ENCODE data around the gene DMKN.

Gene DMKN

DNA sequence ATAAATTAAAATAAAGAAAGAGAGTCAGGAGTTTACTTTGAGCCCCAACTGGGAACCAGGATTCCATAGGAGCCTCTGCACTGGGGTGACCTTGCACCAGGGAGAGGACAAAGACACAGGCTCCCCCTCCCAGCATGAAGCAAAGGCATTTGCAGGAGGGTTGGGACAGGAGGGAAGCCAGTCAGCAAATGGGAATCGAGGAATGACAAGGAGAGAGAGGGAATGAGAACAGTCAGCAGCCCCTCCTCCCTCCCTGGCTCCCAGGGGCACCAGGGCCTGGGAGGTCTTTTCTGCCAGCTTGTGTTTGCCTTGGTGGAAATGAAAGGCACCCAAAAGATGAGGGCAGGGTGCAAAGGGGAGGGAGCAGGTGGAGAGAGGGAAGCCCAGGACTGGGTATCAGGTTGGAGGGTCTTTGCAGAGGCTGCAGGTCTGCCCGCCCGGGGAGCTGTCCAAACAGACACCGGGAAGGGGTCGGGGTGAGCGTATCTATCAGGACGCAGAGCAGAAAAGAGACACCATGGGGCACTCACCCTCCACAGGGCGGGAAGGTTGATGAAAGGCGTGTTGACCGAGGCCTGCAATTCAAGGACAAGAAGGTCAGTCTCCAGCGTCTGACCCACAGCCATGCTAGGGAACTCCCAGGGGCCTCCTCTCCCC is 10.9 kb upstream of the DMKN start:
- no peak for TF ChIP-seq POLR2A (IDR thresholded peaks at IDR 0.05; ENCODE audit: low read depth, low read length)
- FAIRE-seq (no peak), DNase-seq (ENCODE audit: insufficient read length, low spot score) (no peak)

- TF ChIP-seq POLR2A (IDR thresholded peaks at IDR 0.05; ENCODE audit: low read depth, low read length), result no peak
- DNase-seq (ENCODE audit: insufficient read length, low spot score) (no peak), FAIRE-seq (no peak)
These were observed 9.4 kb upstream of the DMKN start for GRCh38 chr19:35522745-35523327.

DNA sequence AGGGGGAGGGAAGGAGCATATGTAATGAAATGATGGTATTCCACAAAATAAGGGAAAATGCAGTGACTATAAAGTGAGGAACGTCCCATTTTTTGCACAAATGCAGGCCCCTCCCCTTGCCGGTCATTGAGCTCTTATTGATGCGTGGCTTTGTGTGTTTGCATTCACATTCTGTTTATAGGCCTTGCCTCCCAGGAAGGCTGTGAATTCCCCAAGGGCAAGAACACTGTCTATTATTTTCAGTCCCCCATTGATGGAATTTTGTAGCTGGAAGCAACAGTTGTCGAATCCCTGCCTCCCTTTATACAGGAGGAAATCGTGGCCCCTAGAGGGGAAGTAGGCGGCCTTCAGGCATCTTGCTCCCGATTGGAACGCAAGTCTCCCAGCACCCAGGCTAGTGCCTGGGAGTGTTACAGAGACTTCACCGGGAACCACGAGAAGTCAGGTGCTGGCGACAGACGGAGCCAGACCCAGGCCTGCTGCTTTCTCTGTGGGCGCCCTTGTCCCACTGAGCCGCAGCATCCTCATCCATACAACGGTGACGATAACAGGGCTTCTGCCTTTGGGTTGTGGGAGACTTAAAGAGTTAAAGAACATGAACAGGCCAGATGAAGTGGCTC is 7.8 kb upstream of the DMKN start:
- FAIRE-seq (no peak), DNase-seq (ENCODE audit: insufficient read length, low spot score) (no peak)
- no peak for TF ChIP-seq POLR2A (IDR thresholded peaks at IDR 0.05; ENCODE audit: low read depth, low read length)

DNA sequence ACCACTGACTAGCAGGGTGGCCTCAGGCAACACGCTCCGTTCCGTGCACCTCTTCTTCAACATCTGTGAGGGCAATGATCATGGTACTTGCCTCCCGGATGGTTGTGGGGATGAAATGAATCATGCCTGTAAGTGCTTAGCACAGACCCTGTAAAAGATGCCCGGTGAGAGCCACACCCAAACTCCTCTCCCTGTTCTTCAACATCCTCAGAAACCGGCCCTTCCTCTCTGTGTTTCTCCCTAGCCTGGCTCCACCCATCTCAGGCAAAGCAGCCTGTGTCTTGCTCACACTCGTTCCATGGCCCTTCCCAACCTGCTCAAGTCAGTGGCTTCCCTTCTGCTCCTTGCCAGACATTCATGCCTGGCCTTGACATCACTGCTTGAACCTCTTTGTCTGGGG is 5.8 kb upstream of the DMKN start:
- peak; percentile 80 for FAIRE-seq
- DNase-seq (ENCODE audit: insufficient read length, low spot score), result peak; percentile 79
- TF ChIP-seq POLR2A (IDR thresholded peaks at IDR 0.05; ENCODE audit: low read depth, low read length), result no peak

DNA sequence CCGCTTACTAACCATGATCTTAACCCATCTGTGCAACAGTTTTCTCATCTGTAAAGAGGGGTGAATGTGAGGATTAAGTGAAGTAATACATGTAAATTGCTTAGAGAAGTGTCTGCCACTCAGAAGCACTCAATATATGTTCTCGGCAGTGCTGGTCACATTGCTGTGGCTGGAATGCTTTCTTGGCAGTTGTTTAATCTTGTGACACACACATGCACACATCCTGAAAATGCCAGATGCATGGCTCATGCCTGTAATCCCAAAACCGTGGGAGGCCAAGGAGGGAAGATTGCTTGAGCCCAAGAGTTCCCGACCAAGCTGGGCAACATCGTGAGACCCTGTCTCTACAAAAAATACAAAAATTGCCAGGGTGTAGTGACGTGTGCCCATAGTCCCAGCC is 4.9 kb upstream of the DMKN start:
- DNase-seq (ENCODE audit: insufficient read length, low spot score) (peak; percentile 83), FAIRE-seq (peak; percentile 94)
- TF ChIP-seq POLR2A (IDR thresholded peaks at IDR 0.05; ENCODE audit: low read depth, low read length), result no peak

GRCh38 chr19:35517342-35517741 is 3.9 kb upstream of the DMKN start:
- TF ChIP-seq POLR2A (IDR thresholded peaks at IDR 0.05; ENCODE audit: low read depth, low read length), result no peak
- FAIRE-seq (no peak), DNase-seq (ENCODE audit: insufficient read length, low spot score) (no peak)

- TF ChIP-seq POLR2A (IDR thresholded peaks at IDR 0.05; ENCODE audit: low read depth, low read length), result no peak
- DNase-seq (ENCODE audit: insufficient read length, low spot score) (no peak), FAIRE-seq (no peak)
These were observed 2.9 kb upstream of the DMKN start for GRCh38 chr19:35516310-35516709.

DNA sequence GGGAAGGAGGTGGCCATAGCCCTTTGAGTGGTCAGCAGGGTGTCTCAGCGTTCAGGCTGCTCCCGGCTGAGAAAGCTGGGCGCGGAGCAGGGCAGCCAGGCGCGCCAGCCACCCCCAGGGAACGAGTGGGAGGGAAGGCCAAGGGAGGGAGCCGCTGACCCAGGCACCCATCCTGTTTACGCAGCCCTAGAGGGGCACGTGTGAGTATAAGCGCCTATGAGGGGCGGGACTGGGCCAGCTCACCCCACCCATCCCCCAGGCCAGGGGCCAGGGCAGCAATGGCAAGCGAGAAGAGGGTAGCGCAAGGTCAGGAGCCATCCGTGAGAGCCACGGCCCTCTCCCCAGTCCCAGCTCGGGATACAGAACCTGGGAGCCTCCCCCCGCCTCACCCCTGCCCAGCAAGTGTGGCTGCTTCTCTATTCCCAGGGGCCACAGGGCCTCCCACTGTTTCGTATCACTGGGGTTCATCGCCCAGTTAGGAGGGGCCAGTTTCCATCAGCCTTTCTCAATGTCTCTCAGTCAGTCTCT is 897 bp upstream of the DMKN start:
- TF ChIP-seq POLR2A (IDR thresholded peaks at IDR 0.05; ENCODE audit: low read depth, low read length), result no peak
- FAIRE-seq (no peak), DNase-seq (ENCODE audit: insufficient read length, low spot score) (no peak)

DNA sequence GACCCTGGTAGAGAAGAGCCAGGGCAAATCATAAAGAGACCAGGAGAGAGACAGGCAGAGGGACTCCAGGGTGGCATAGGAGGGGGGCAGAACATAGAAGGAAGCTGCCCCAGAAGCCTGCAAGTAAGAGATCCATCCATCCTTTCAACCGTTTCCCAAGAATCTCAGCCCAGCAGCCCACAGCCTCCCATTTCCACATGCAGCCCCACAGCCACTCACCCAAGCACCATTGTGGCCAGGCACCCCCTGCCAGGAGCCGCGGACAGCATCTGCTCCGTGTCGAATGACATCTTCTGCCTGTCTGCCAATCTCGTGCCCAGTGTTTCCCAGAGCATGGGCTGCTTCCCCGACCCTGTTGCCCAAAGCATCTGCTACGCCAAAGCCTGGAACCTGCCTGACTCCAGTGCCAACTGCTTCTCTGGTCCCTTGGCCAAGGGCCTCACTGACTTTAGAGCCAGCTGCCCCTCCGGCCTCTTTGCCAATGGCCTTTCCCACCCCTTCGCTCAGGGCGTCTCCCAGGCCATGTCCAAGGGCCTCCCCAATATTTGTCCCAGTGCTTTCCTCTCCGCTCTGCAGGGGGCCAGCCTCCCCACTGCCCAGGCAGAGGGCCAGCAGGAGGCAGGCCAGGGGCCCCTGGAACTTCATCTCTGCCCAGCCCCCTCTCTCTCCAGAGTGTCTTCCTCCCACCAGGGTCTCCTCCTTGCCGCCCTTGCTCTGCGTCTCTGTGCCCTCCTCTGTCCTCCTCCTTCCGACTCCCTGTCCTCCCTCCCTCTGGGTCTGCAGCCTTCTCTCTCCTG is 420 bp downstream of the DMKN start:
- TF ChIP-seq POLR2A (IDR thresholded peaks at IDR 0.05; ENCODE audit: low read depth, low read length), result no peak
- DNase-seq (ENCODE audit: insufficient read length, low spot score) (no peak), FAIRE-seq (no peak)

DNA sequence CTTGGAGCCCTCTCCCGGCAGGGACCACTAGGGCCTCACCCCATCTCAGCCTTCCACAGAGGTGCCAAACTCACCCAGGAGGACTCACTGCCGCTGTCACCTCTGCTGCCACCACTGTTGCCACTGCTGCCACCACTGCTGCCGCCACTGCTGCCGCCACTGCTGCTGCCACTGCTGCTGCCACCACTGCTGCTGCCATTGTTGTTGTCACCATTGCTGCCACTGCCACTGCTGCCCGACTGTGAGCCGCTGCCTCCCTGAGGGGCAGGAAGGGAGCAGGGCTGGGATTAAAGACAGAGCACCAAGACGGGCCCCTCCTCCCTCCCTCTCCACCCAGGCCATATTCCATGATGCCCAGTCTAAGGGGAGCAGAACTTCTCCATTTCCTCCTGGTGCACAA is 2.1 kb downstream of the DMKN start:
- FAIRE-seq (no peak), DNase-seq (ENCODE audit: insufficient read length, low spot score) (no peak)
- no peak for TF ChIP-seq POLR2A (IDR thresholded peaks at IDR 0.05; ENCODE audit: low read depth, low read length)

DNA sequence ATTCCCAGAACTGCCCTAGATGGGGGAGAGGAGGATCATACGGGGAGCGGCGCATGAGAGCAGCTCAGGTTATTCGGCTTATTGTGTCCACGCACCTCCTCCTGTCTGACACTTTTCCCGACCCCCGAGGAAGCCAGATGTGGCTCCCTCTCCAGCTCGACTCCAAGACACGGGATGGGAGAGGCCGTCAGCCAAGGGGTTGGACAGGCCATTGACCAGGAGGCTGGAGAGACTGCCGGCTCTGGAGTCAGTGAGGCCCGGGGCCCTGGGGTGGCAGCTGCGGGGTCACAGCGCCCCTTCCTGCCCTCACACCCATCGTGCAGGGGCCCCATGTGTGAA is 2.9 kb downstream of the DMKN start:
- DNase-seq (ENCODE audit: insufficient read length, low spot score), result no peak
- no peak for TF ChIP-seq POLR2A (IDR thresholded peaks at IDR 0.05; ENCODE audit: low read depth, low read length)
- FAIRE-seq, result no peak

- FAIRE-seq (no peak), DNase-seq (ENCODE audit: insufficient read length, low spot score) (peak; percentile 95)
- no peak for TF ChIP-seq POLR2A (IDR thresholded peaks at IDR 0.05; ENCODE audit: low read depth, low read length)
These were observed 3.4 kb downstream of the DMKN start for GRCh38 chr19:35509861-35510625.

DNA sequence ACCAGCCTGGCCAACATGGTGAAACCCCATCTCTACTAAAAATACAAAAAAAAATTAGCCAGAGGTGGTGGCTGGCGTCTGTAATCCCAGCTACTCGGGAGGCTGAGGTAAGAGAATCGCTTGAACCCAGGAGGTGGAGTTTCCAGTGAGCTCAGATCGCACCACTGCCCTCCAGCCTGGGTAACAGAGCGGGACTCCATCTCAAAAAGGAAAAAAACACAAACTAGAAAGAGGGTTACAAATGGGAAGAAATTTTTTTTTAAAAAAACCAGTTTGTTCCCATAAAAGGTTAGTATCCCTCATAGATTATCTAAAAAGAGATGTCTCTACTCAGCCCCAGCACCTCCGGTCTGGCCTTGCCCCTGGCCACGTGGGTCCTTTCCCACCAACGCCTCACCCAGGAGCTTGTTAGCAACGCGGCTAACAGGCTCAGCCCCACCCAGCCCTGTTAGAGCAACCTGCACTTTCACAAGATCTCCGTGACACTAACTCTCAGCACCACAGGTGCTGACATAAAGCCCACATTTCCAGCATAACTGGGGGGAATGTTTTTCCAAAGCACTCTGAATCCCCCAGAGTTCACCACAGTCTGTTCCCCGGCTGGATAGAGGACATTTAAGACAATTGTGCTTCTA is 4.3 kb downstream of the DMKN start:
- DNase-seq (ENCODE audit: insufficient read length, low spot score), result no peak
- no peak for TF ChIP-seq POLR2A (IDR thresholded peaks at IDR 0.05; ENCODE audit: low read depth, low read length)
- no peak for FAIRE-seq

Measured in H54 (cell line).